HCT116 (cell line): Measurements from ENCODE around the gene SARS2. TPM values are rescaled to one million over a fixed set of nuclear protein-coding genes. Genes with fewer than 3 reads are reported as not detected.

Experiments
- ATAC-seq: fragments of 200-7000 bp; cut with Tn5 transposase; 2 replicates; pipeline ENCODE4 v1.9.1; 2020; ENCODE audit warnings: mild to moderate bottlenecking, moderate library complexity
- BruUV-seq: library from RNA; stranded (reverse); fragments of 400-500 nt; replicated peaks from 2 replicates; lab custom pipeline; 2021; lab: Mats Ljungman, UMichigan
- CTCF ChIA-PET: fragments of 300-600 bp; sonication (Branson Sonifier 250); formaldehyde crosslinking; loops from one replicate; lab custom pipeline; 2021; ENCODE audit warnings: antibody characterized with exemption; lab: Charles Lee
- POLR2A ChIA-PET: fragments of 300-600, 350-600 bp; sonication (Branson Sonifier 250); formaldehyde crosslinking; loops from one replicate; lab custom pipeline; 2021; ENCODE audit warnings: antibody characterized with exemption; lab: Charles Lee
- RAD21 ChIA-PET, 2 experiments: fragments of 300-600 bp; sonication (Branson Sonifier 250); formaldehyde crosslinking; loops; one replicate each; lab custom pipeline; 2023; ENCODE audit warnings: low total read pairs in 2 of 2; ENCODE audit not compliant: uncharacterized antibody in 2 of 2, unreplicated experiment in 2 of 2, low non-redundant PET in 1 of 2; lab: Charles Lee
- DNase-seq: peaks from one replicate; pipeline ENCODE4 v3.0.0-alpha.2; 2010; ENCODE audit warnings: low read depth, low spot score
- H2AFZ ChIP-seq: fragments of 200-600 bp; shearing (Covaris generic), sonication (generic); 2 replicates; pipeline ENCODE4 v1.6.1; 2017; ENCODE audit warnings: low read depth, mixed run types, mixed read lengths, antibody characterized with exemption, low read length; ENCODE audit not compliant: poor library complexity, severe bottlenecking
- H3K27ac ChIP-seq: 2 replicates; pipeline ENCODE4 v1.5.1; 2012; ENCODE audit warnings: low read depth, low read length
- H3K27me3 ChIP-seq: fragments of 200-600 bp; sonication (generic); 2 replicates; pipeline ENCODE4 v1.6.1; 2016; ENCODE audit warnings: mixed run types, low read length, mixed read lengths; ENCODE audit not compliant: insufficient read depth
- H3K36me3 ChIP-seq, 2 experiments: fragments of 200-500 bp in 1 of 2; fragments of 200-600 bp in 1 of 2; sonication (Bioruptor generic) in 1 of 2; sonication (generic) in 1 of 2; 2 replicates each; pipeline versions ENCODE4 v1.5.1 to v1.6.1; 2014 to 2016; ENCODE audit warnings: low read length in 2 of 2, inconsistent platforms in 1 of 2, mixed read lengths in 1 of 2, mixed run types in 1 of 2; ENCODE audit not compliant: insufficient read depth in 2 of 2, control insufficient read depth in 1 of 2
- H3K4me1 ChIP-seq, 2 experiments: fragments of 200-600 bp in 1 of 2; sonication (generic) in 1 of 2; 2 replicates each; pipeline versions ENCODE4 v1.5.1 to v1.6.1; 2012 to 2017; ENCODE audit warnings: low read length in 2 of 2, inconsistent platforms in 1 of 2, mild to moderate bottlenecking in 1 of 2, mixed read lengths in 1 of 2, mixed run types in 1 of 2, moderate library complexity in 1 of 2; ENCODE audit not compliant: insufficient read depth in 2 of 2, control insufficient read depth in 1 of 2
- H3K4me2 ChIP-seq: fragments of 200-600 bp; sonication (generic); 2 replicates; pipeline ENCODE4 v1.6.1; 2017; ENCODE audit warnings: mixed run types, low read length, mixed read lengths
- H3K4me3 ChIP-seq, 2 experiments: fragments of 200-600 bp in 1 of 2; sonication (generic) in 1 of 2; replicated peaks in 1 of 2; 2 replicates each; pipeline ENCODE4 v1.5.1; 2011 to 2016; ENCODE audit warnings: low read length in 2 of 2, control low read depth in 1 of 2, low read depth in 1 of 2, mild to moderate bottlenecking in 1 of 2, mixed read lengths in 1 of 2, mixed run types in 1 of 2
- H3K79me2 ChIP-seq: fragments of 200-600 bp; sonication (generic); 2 replicates; pipeline ENCODE4 v1.6.1; 2017; ENCODE audit warnings: mild to moderate bottlenecking, mixed run types, low read length, moderate library complexity, mixed read lengths; ENCODE audit not compliant: insufficient read depth
- H3K9ac ChIP-seq: fragments of 200-600 bp; sonication (generic); 2 replicates; pipeline ENCODE4 v1.6.1; 2016; ENCODE audit warnings: low read length, mixed read lengths
- H3K9me2 ChIP-seq: fragments of 200-600 bp; sonication (generic), shearing (Covaris generic); 2 replicates; pipeline ENCODE4 v1.6.1; 2017; ENCODE audit warnings: mixed run types, mild to moderate bottlenecking, moderate library complexity; ENCODE audit not compliant: insufficient read depth
- H3K9me3 ChIP-seq, 2 experiments: fragments of 200-500 bp in 1 of 2; fragments of 200-600 bp in 1 of 2; sonication (Bioruptor generic) in 1 of 2; sonication (generic) in 1 of 2; 2 replicates each; pipeline ENCODE4 v1.6.1; 2014 to 2017; ENCODE audit warnings: low read length in 2 of 2, mixed read lengths in 2 of 2, inconsistent platforms in 1 of 2, low read depth in 1 of 2, mild to moderate bottlenecking in 1 of 2, mixed run types in 1 of 2, moderate library complexity in 1 of 2; ENCODE audit not compliant: control insufficient read depth in 1 of 2, insufficient read depth in 1 of 2
- H4K20me1 ChIP-seq: fragments of 200-600 bp; sonication (generic), shearing (Covaris generic); 2 replicates; pipeline ENCODE4 v1.6.1; 2017; ENCODE audit warnings: mixed run types, mild to moderate bottlenecking, moderate library complexity; ENCODE audit not compliant: insufficient read depth
- EGR1 ChIP-seq: IDR thresholded peaks from 2 replicates; pipeline ENCODE4 v1.6.1; 2012; ENCODE audit warnings: low read depth
- ELF1 ChIP-seq: IDR thresholded peaks from 2 replicates; pipeline ENCODE4 v1.6.1; 2012; ENCODE audit warnings: low read depth, borderline replicate concordance
- EZH2 ChIP-seq: fragments of 200-600 bp; sonication (generic); IDR thresholded peaks from 2 replicates; pipeline ENCODE4 v1.6.1; 2017; ENCODE audit warnings: antibody characterized with exemption, mixed run types
- FOSL1 ChIP-seq: IDR thresholded peaks from 2 replicates; pipeline ENCODE4 v1.6.1; 2012; ENCODE audit warnings: low read depth
- JUND ChIP-seq: IDR thresholded peaks from 2 replicates; pipeline ENCODE4 v1.6.1; 2012
- POLR2A ChIP-seq: IDR thresholded peaks from 2 replicates; pipeline ENCODE4 v1.7.0; 2011; ENCODE audit warnings: borderline replicate concordance; ENCODE audit not compliant: insufficient read depth, insufficient read length; ENCODE audit errors: extremely low read depth
- POLR2AphosphoS5 ChIP-seq: IDR thresholded peaks from 2 replicates; pipeline ENCODE4 v1.6.1; 2011; ENCODE audit warnings: mild to moderate bottlenecking, low read depth, low read length, moderate library complexity
- RAD21 ChIP-seq: IDR thresholded peaks from 2 replicates; pipeline ENCODE4 v1.6.1; 2012; ENCODE audit warnings: low read depth, mild to moderate bottlenecking
- SIN3A ChIP-seq: IDR thresholded peaks from 2 replicates; pipeline ENCODE4 v1.6.1; 2012; ENCODE audit warnings: low read depth
- SRF ChIP-seq: IDR thresholded peaks from 2 replicates; pipeline ENCODE4 v1.6.1; 2012; ENCODE audit warnings: low read depth
- YY1 ChIP-seq: IDR thresholded peaks from 2 replicates; pipeline ENCODE4 v1.6.1; 2011; ENCODE audit warnings: low read length, low read depth, moderate library complexity, mild to moderate bottlenecking; ENCODE audit not compliant: insufficient replicate concordance; ENCODE audit errors: extremely low read depth
- ZNF274 ChIP-seq: fragments of 200-500 bp; sonication (Bioruptor generic); IDR thresholded peaks from 2 replicates; pipeline ENCODE4 v1.6.1; 2014; ENCODE audit warnings: mild to moderate bottlenecking, low read depth, low read length, inconsistent platforms
- intact Hi-C: fragments of 100-400 bp; cut with micrococcal nuclease; formaldehyde crosslinking; loops from 2 replicates; pipeline ENCODE4 v1.10.0; 2022
- total RNA-seq: library from RNA; stranded (reverse); gene quantifications from one replicate; pipeline ENCODE4 v1.2.1, GENCODE V29; 2021; ENCODE audit not compliant: unreplicated experiment
- TF ChIP-seq, protein P1 (sequence below): IDR thresholded peaks from 2 replicates; pipeline ENCODE4 v1.6.1; 2012
- TF ChIP-seq, protein P2 (sequence below): IDR thresholded peaks from 2 replicates; pipeline ENCODE4 v1.6.1; 2011; ENCODE audit warnings: mild to moderate bottlenecking, low read length, moderate library complexity; ENCODE audit not compliant: insufficient replicate concordance; ENCODE audit errors: extremely low read depth
- TF ChIP-seq, protein P3 (sequence below): IDR thresholded peaks from 2 replicates; pipeline ENCODE4 v1.6.1; 2012
- TF ChIP-seq, protein P4 (sequence below): IDR thresholded peaks from 2 replicates; pipeline ENCODE4 v1.6.1; 2012; ENCODE audit warnings: low read depth

The SARS2 gene
- total RNA-seq, 1 experiment from 2014 or later = 58.2 TPM

DNA sequence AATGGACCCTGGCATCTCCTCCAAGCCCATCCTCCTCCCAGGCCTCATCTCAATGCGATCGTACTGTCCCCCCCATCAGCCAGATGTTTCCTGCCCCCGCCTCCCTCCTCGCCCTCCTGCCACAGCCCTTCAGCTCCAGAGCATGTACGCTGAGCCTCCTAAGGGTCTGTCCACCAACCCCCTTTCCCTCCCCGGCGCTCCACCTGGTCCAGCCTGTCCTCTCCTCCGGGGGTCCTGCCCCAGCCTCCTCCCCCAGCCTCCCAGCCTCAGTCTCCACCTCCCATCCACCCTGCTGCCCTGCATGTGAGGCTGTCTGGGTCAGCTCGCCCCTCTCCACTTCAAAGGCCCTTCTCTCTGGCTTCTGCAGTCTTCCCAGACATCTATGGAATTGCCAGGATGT, 35.6 kb downstream of the SARS2 start:
- ATAC-seq (no peak), DNase-seq (no peak)
- ChIA-PET POLR2A (no interaction called here), CTCF (no interaction called here), RAD21 (no interaction called here)
- intact Hi-C loops = no loop called here
- BruUV-seq = no TSS peak
- Histone ChIP-seq H2AFZ (no peak overlapping the region), H3K4me1 (peaks cover 0 to 9% of the 10 kb centered on the region in 2 experiments; a peak in 1 of 4 replicates), H3K36me3 (no peaks in the 10 kb centered on the region), H3K9ac (no peak overlapping the region), H3K79me2 (no peaks in the 10 kb centered on the region), H3K9me3 (no peaks in the 10 kb centered on the region), H3K4me3 (no peak overlapping the region), H3K9me2 (no peaks in the 10 kb centered on the region), H3K27me3 (no peaks in the 10 kb centered on the region), H4K20me1 (no peaks in the 10 kb centered on the region), H3K4me2 (no peak overlapping the region), H3K27ac (no peak overlapping the region)
- TF ChIP-seq, protein P1, sequence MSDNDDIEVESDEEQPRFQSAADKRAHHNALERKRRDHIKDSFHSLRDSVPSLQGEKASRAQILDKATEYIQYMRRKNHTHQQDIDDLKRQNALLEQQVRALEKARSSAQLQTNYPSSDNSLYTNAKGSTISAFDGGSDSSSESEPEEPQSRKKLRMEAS = no peak

DNA sequence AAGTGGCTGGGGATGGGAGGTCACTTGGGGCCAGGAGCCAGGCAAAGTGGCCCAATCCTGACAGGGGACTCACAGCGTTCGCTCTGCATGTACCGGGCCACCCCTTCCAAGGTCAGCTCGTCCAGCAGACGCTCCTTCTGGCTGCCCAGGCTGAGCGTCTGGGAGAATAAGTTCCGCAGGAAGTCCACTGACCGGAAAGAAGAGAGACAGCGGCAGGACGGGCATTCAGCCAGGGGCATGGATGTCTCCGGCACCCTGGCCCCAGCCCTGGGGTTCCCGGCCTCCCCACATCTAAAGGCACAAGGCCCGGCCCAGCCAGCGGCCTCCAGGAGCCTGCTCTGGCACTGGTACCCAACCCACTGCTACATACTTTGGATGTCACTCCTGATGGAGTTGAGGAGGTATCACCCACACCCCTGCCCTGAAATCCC, 37.2 kb downstream of the SARS2 start:
- no TSS peak for BruUV-seq
- no peak overlapping the region for H3K9ac ChIP-seq
- H3K27me3 ChIP-seq = no peaks in the 10 kb centered on the region
- no peak overlapping the region for H2AFZ ChIP-seq
- H3K9me3 ChIP-seq = no peaks in the 10 kb centered on the region
- no peak overlapping the region for H3K4me2 ChIP-seq
- no peak overlapping the region for H3K4me3 ChIP-seq
- H3K4me1 ChIP-seq = 0 out of 4 replicates have a peak, but pooled peaks cover 0 to under 1% of the 10 kb centered on the region in 2 experiments
- intact Hi-C loops = no loop called here
- no peaks in the 10 kb centered on the region for H3K79me2 ChIP-seq
- ChIA-PET CTCF (no interaction called here), POLR2A (no interaction called here), RAD21 (no interaction called here)
- ATAC-seq (no peak), DNase-seq (no peak)
- H3K9me2 ChIP-seq = no peaks in the 10 kb centered on the region
- no peaks in the 10 kb centered on the region for H3K36me3 ChIP-seq
- H4K20me1 ChIP-seq = no peaks in the 10 kb centered on the region
- no peak overlapping the region for H3K27ac ChIP-seq
- TF ChIP-seq EZH2 (no peak), FOSL1 (no peak), SIN3A (no peak), YY1 (no peak), ZNF274 (no peak), ELF1 (no peak), EGR1 (no peak), POLR2AphosphoS5 (no peak), JUND (no peak), SRF (no peak), POLR2A (no peak), RAD21 (no peak)
- TF ChIP-seq, protein P2, sequence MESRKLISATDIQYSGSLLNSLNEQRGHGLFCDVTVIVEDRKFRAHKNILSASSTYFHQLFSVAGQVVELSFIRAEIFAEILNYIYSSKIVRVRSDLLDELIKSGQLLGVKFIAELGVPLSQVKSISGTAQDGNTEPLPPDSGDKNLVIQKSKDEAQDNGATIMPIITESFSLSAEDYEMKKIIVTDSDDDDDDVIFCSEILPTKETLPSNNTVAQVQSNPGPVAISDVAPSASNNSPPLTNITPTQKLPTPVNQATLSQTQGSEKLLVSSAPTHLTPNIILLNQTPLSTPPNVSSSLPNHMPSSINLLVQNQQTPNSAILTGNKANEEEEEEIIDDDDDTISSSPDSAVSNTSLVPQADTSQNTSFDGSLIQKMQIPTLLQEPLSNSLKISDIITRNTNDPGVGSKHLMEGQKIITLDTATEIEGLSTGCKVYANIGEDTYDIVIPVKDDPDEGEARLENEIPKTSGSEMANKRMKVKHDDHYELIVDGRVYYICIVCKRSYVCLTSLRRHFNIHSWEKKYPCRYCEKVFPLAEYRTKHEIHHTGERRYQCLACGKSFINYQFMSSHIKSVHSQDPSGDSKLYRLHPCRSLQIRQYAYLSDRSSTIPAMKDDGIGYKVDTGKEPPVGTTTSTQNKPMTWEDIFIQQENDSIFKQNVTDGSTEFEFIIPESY = no peak
- TF ChIP-seq, protein P3, sequence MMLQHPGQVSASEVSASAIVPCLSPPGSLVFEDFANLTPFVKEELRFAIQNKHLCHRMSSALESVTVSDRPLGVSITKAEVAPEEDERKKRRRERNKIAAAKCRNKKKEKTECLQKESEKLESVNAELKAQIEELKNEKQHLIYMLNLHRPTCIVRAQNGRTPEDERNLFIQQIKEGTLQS = no peak
- TF ChIP-seq, protein P4, sequence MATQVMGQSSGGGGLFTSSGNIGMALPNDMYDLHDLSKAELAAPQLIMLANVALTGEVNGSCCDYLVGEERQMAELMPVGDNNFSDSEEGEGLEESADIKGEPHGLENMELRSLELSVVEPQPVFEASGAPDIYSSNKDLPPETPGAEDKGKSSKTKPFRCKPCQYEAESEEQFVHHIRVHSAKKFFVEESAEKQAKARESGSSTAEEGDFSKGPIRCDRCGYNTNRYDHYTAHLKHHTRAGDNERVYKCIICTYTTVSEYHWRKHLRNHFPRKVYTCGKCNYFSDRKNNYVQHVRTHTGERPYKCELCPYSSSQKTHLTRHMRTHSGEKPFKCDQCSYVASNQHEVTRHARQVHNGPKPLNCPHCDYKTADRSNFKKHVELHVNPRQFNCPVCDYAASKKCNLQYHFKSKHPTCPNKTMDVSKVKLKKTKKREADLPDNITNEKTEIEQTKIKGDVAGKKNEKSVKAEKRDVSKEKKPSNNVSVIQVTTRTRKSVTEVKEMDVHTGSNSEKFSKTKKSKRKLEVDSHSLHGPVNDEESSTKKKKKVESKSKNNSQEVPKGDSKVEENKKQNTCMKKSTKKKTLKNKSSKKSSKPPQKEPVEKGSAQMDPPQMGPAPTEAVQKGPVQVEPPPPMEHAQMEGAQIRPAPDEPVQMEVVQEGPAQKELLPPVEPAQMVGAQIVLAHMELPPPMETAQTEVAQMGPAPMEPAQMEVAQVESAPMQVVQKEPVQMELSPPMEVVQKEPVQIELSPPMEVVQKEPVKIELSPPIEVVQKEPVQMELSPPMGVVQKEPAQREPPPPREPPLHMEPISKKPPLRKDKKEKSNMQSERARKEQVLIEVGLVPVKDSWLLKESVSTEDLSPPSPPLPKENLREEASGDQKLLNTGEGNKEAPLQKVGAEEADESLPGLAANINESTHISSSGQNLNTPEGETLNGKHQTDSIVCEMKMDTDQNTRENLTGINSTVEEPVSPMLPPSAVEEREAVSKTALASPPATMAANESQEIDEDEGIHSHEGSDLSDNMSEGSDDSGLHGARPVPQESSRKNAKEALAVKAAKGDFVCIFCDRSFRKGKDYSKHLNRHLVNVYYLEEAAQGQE = no peak
- TF ChIP-seq, protein P1 = no peak
